HEK293 (cell line): ENCODE measurements around the gene IRF1.

Experiments
- ZEB2 ChIP-seq: fragments of 450-650 bp; formaldehyde crosslinking; IDR thresholded peaks from 2 replicates; pipeline ENCODE4 v1.5.1; 2016; ENCODE audit warnings: missing biosample characterization, missing genetic modification characterization
- TF ChIP-seq, protein P1 (sequence below): fragments of 450-650 bp; formaldehyde crosslinking; IDR thresholded peaks from 2 replicates; pipeline ENCODE4 v1.5.1; 2016; ENCODE audit warnings: missing biosample characterization, missing genetic modification characterization

- TF ChIP-seq, protein P1, sequence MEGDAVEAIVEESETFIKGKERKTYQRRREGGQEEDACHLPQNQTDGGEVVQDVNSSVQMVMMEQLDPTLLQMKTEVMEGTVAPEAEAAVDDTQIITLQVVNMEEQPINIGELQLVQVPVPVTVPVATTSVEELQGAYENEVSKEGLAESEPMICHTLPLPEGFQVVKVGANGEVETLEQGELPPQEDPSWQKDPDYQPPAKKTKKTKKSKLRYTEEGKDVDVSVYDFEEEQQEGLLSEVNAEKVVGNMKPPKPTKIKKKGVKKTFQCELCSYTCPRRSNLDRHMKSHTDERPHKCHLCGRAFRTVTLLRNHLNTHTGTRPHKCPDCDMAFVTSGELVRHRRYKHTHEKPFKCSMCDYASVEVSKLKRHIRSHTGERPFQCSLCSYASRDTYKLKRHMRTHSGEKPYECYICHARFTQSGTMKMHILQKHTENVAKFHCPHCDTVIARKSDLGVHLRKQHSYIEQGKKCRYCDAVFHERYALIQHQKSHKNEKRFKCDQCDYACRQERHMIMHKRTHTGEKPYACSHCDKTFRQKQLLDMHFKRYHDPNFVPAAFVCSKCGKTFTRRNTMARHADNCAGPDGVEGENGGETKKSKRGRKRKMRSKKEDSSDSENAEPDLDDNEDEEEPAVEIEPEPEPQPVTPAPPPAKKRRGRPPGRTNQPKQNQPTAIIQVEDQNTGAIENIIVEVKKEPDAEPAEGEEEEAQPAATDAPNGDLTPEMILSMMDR (tag by site-specific recombination): no peak
- no peak for TF ChIP-seq ZEB2 (tag by site-specific recombination)
Observed at GRCh38 chr5:132481596-132482211, 8.9 kb downstream of the IRF1 start.
